Mucosa of descending colon (tissue), 3 donors: ENCODE measurements around the gene SLC1A3. TPM values are rescaled to one million over a fixed set of nuclear protein-coding genes. Genes with fewer than 3 reads are reported as not detected.

ENCODE experiments used
- ATAC-seq: fragments of 200-7000 bp; cut with Tn5 transposase; one replicate; pipeline ENCODE4 v1.9.1; 2020; ENCODE audit warnings: mild to moderate bottlenecking, moderate library complexity
- DNase-seq, 3 donors: peaks; one replicate each; pipeline ENCODE4 v3.0.0-alpha.2; 2020
- H3K36me3 ChIP-seq: fragments of 200-600 bp; one replicate; pipeline ENCODE4 v1.8.0; 2021; ENCODE audit warnings: low read depth, mild to moderate bottlenecking
- H3K4me1 ChIP-seq: fragments of 200-600 bp; one replicate; pipeline ENCODE4 v1.8.0; 2021; ENCODE audit warnings: low read depth, mild to moderate bottlenecking
- H3K4me3 ChIP-seq: fragments of 200-600 bp; one replicate; pipeline ENCODE4 v1.8.0; 2021; ENCODE audit warnings: mild to moderate bottlenecking
- H3K9me3 ChIP-seq: fragments of 200-600 bp; one replicate; pipeline ENCODE4 v1.8.0; 2021; ENCODE audit warnings: mild to moderate bottlenecking
- intact Hi-C, 2 donors: fragments of 100-400 bp; cut with DNase I in 1 of 2; cut with micrococcal nuclease in 1 of 2; formaldehyde crosslinking; loops; one replicate each; pipeline versions ENCODE4 v1.11.0 to v1.11.1; 2022; cut with DNase I, micrococcal nuclease
- total RNA-seq, 3 donors: library from RNA; stranded (reverse); fragmentation: NEBNext Ultra II Directional in 2 of 3; extraction: Animal tissue kit (Norgen Biotek cat#: 25700) in 2 of 3; gene quantifications; one replicate each; pipeline versions ENCODE4 v1.2.1 to v1.2.4, GENCODE V29; 2021 to 2023
- TF ChIP-seq, protein P1 (sequence below): fragments of 200-600 bp; IDR thresholded peaks from one replicate; pipeline ENCODE4 v1.8.0; 2022; ENCODE audit warnings: antibody characterized with exemption, mild to moderate bottlenecking
- donor health status: DM: no; HTN: no; CAD: no; lungs with moderate emphysema.
- donor health status: DM: no; HTN: no; CAD: no.
- donor health status: DM: no; HTN: yes; CAD: no.

SLC1A3 gene
- total RNA-seq, 3 donors from 2014 or later = 0.67 to 10.2 (median 7.9) TPM

DNA sequence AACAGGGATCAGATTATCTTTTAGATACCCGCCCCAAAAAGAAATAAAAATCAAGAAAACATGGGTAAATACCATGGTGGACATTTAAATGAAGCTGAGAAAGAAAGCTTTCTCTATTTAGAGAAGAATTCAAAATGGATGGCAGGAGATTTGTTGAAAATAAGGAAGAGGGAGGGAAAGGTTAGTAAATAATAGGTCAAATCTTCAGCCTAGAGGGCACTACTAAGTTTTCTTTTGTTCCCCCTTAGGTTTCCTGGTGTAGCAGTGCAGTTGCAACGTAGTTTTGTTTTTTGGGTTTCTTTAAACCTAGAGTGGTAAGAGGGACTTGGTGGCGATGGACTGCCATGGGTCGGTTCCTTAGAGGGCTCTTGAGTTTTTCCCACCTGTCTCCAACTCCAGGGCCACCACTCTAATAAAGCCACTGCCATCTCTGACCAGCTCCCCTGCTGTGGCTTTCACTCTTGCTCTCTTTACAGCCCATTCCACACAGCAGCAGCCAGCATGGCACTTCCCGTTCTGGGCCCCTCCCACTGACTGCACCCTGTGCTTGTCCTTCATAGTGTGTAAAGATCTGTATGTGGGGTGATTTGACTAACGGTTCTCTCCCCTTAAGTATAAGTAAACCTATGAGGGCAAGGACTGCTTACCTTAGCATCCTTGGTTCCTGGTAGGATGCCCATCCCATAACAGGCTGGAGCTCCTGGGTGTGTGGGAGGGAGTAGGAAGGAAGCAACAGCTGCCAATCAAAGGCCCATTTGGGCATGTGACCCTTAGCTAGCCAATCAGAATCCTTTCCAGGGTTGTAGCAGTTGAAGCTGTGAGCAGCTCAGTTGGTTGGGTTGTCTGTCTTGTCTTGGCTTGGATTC lies 118.3 kb downstream of the SLC1A3 start:
- no peak overlapping the region for H3K4me3 ChIP-seq
- intact Hi-C loops = no loop called here
- no peaks in the 10 kb centered on the region for H3K36me3 ChIP-seq
- no peaks in the 10 kb centered on the region for H3K4me1 ChIP-seq
- DNase-seq (peak; percentile 56 to 73 (median 57)), ATAC-seq (peak; percentile 90)
- H3K9me3 ChIP-seq = no peaks in the 10 kb centered on the region
- TF ChIP-seq, protein P1, sequence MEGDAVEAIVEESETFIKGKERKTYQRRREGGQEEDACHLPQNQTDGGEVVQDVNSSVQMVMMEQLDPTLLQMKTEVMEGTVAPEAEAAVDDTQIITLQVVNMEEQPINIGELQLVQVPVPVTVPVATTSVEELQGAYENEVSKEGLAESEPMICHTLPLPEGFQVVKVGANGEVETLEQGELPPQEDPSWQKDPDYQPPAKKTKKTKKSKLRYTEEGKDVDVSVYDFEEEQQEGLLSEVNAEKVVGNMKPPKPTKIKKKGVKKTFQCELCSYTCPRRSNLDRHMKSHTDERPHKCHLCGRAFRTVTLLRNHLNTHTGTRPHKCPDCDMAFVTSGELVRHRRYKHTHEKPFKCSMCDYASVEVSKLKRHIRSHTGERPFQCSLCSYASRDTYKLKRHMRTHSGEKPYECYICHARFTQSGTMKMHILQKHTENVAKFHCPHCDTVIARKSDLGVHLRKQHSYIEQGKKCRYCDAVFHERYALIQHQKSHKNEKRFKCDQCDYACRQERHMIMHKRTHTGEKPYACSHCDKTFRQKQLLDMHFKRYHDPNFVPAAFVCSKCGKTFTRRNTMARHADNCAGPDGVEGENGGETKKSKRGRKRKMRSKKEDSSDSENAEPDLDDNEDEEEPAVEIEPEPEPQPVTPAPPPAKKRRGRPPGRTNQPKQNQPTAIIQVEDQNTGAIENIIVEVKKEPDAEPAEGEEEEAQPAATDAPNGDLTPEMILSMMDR = no peak

DNA sequence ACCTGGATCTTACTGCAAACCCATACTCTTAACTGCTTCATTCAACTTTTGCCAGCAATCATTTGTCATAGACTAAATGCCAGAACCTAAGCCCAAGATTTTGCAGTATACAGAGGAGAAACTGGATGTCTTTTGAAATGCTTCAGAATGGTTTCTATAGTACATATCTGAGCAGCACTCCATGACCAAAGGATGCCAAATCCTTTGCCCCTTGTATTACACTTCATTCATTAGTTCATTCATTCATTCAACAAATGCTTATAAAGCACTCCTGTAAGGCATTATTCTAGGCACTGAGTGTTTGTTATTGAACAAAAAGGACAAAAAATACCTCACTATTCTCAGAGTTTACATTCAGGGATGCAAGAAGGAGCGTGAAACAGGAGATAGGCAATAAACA lies 119.9 kb downstream of the SLC1A3 start:
- ATAC-seq (no peak), DNase-seq (no peak)
- TF ChIP-seq, protein P1 = no peak
- Histone ChIP-seq H3K9me3 (no peaks in the 10 kb centered on the region), H3K4me1 (no peaks in the 10 kb centered on the region), H3K4me3 (no peak overlapping the region), H3K36me3 (no peaks in the 10 kb centered on the region)
- intact Hi-C loops = no loop called here

DNA sequence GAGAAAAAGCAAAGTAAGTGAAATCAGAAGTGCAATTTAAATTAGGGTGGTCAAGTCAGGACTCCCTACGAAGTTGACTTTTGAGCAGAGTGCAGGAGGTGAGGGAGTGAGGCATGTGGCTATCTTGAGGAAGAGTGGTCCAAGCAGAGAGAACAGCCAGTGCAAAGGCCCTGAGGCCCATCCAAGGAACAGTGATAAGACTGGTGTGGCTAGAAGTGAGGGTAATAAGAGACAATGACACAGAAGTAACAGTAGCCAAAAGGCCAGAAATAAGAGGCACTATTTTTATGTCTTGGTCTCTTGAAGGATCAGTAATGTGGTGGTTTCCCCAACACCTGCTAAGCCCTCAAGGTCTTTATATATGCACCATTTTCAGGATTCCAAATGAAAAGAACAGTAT lies 120.4 kb downstream of the SLC1A3 start:
- ATAC-seq (no peak), DNase-seq (no peak)
- no peaks in the 10 kb centered on the region for H3K4me1 ChIP-seq
- no peak overlapping the region for H3K4me3 ChIP-seq
- H3K9me3 ChIP-seq = no peaks in the 10 kb centered on the region
- TF ChIP-seq, protein P1 = no peak
- intact Hi-C loops = no loop called here
- no peaks in the 10 kb centered on the region for H3K36me3 ChIP-seq

GRCh38 chr5:36728697-36729543 lies 122.5 kb downstream of the SLC1A3 start:
- DNase-seq (peak in 1 of 3 donors; percentile 49), ATAC-seq (peak; percentile 56)
- no peaks in the 10 kb centered on the region for H3K4me1 ChIP-seq
- no peaks in the 10 kb centered on the region for H3K9me3 ChIP-seq
- intact Hi-C loops = no loop called here
- H3K36me3 ChIP-seq = no peaks in the 10 kb centered on the region
- TF ChIP-seq, protein P1 = peak; percentile 35
- H3K4me3 ChIP-seq = no peak overlapping the region

DNA sequence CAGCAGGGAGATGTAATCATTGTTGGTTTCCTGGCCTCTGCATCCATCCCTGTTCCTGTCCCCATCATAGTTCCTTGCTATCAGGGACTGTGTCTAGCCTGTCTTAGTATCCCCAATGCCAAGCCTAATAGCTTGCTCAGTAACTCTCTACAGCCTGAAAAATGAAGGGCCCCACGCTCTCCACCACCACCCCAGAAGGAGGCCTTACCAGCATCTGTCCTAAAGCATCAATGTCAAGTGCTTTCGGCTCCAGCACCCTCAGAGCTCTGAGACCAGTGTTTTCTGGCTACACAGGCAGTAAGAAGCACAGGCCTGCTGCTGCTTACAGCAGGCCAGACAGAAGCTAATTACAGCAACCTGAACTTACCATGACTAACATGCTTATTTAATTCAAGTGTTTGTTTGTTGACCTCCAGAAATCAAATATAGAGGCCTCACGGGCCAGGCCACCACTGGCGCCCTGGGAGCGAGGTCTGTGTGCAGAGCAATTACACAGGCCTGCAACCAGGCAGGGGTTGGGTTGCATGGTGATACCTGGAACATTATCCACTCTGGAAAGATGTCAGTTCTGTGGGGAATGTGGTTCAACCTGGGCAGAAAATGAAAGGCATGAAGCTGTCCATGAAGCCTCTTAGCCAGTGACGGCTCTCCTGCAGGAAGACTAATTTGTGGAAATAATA lies 124.3 kb downstream of the SLC1A3 start:
- ATAC-seq = no peak
- intact Hi-C loops = no loop called here
- H3K9me3 ChIP-seq = no peaks in the 10 kb centered on the region
- TF ChIP-seq, protein P1 = no peak
- H3K36me3 ChIP-seq = no peaks in the 10 kb centered on the region
- no peak overlapping the region for H3K4me3 ChIP-seq
- DNase-seq = no peak
- no peaks in the 10 kb centered on the region for H3K4me1 ChIP-seq
